PC-3 (cell line): ENCODE results near the gene PPP1R8. TPM values are rescaled to one million over a fixed set of nuclear protein-coding genes. Genes with fewer than 3 reads are reported as not detected.

Source experiments
- ATAC-seq: fragments of 200-7000 bp; cut with Tn5 transposase; 2 replicates; pipeline ENCODE4 v1.9.1; 2020; ENCODE audit warnings: mild to moderate bottlenecking, moderate library complexity
- BruUV-seq: library from RNA; stranded (reverse); fragments of 400-500 nt; replicated peaks from 2 replicates; lab custom pipeline; 2021; lab: Mats Ljungman, UMichigan
- CTCF ChIA-PET: fragments of 300-600 bp; sonication (Branson Sonifier 250); formaldehyde crosslinking; loops from one replicate; lab custom pipeline; 2022; ENCODE audit warnings: antibody characterized with exemption; lab: Charles Lee
- POLR2A ChIA-PET: fragments of 300-600 bp; sonication (Branson Sonifier 250); formaldehyde crosslinking; loops from one replicate; lab custom pipeline; 2022; ENCODE audit warnings: antibody characterized with exemption; ENCODE audit not compliant: unreplicated experiment; lab: Charles Lee
- DNase-seq: peaks from one replicate; pipeline ENCODE4 v3.0.0-alpha.2; 2015
- H2AFZ ChIP-seq: fragments of 300-600 bp; sonication (generic); 2 replicates; pipeline ENCODE4 v1.6.0; 2016; ENCODE audit warnings: antibody characterized with exemption, low read length
- H3F3A ChIP-seq: fragments of 300-600 bp; sonication (generic); one replicate; pipeline ENCODE4 v1.6.0; 2017; ENCODE audit warnings: antibody characterized with exemption, low read length, control low read depth, mild to moderate bottlenecking; ENCODE audit not compliant: unreplicated experiment
- H3K27ac ChIP-seq: fragments of 300-600 bp; sonication (generic); 2 replicates; pipeline ENCODE4 v1.5.1; 2016; ENCODE audit warnings: mild to moderate bottlenecking, low read length
- H3K27me3 ChIP-seq: fragments of 300-600 bp; sonication (generic); 2 replicates; pipeline ENCODE4 v1.6.1; 2016; ENCODE audit warnings: low read length, mixed read lengths
- H3K36me3 ChIP-seq: fragments of 300-600 bp; sonication (generic); 2 replicates; pipeline ENCODE4 v1.6.1; 2016; ENCODE audit warnings: low read depth, mixed run types, low read length, mixed read lengths
- H3K4me1 ChIP-seq: fragments of 300-600 bp; sonication (generic); 2 replicates; pipeline ENCODE4 v1.5.1; 2016; ENCODE audit warnings: low read length; ENCODE audit not compliant: insufficient read depth
- H3K4me2 ChIP-seq: fragments of 300-600 bp; sonication (generic); 2 replicates; pipeline ENCODE4 v1.6.0; 2016; ENCODE audit warnings: low read length
- H3K4me3 ChIP-seq: fragments of 300-600 bp; sonication (generic); 2 replicates; pipeline ENCODE4 v1.5.1; 2016; ENCODE audit warnings: mild to moderate bottlenecking, low read length, mixed read lengths
- H3K79me2 ChIP-seq: fragments of 300-600 bp; sonication (generic); 2 replicates; pipeline ENCODE4 v1.6.1; 2017; ENCODE audit warnings: low read length, mixed read lengths
- H3K9ac ChIP-seq: fragments of 300-600 bp; sonication (generic); 2 replicates; pipeline ENCODE4 v1.6.0; 2016; ENCODE audit warnings: mild to moderate bottlenecking, low read length
- H3K9me2 ChIP-seq: fragments of 300-600 bp; sonication (generic); replicated peaks from 2 replicates; pipeline ENCODE4 v1.6.1; 2016; ENCODE audit warnings: mixed run types, low read length, mixed read lengths
- H3K9me3 ChIP-seq: fragments of 300-600 bp; sonication (generic); 2 replicates; pipeline ENCODE4 v1.6.1; 2016; ENCODE audit warnings: low read length, mixed read lengths
- H4K20me1 ChIP-seq: fragments of 300-600 bp; sonication (generic); 2 replicates; pipeline ENCODE4 v1.6.1; 2016; ENCODE audit warnings: low read length, mixed read lengths
- EZH2 ChIP-seq: fragments of 300-600 bp; sonication (generic); IDR thresholded peaks from one replicate; pipeline ENCODE4 v1.6.1; 2017; ENCODE audit warnings: antibody characterized with exemption, mild to moderate bottlenecking, low read length; ENCODE audit not compliant: unreplicated experiment
- EZH2phosphoT487 ChIP-seq: fragments of 300-600 bp; sonication (generic); IDR thresholded peaks from 2 replicates; pipeline ENCODE4 v1.6.1; 2018; ENCODE audit warnings: mild to moderate bottlenecking, antibody characterized with exemption, low read length, borderline replicate concordance
- intact Hi-C: fragments of 100-400 bp; cut with micrococcal nuclease; formaldehyde crosslinking; loops from 2 replicates; pipeline ENCODE4 v1.9.0; 2023
- total RNA-seq: library from RNA; depleted of rRNA; stranded (reverse); fragments of >200 nt; gene quantifications from 2 replicates; pipeline ENCODE4 v1.2.3, GENCODE V29; 2014; rRNA removed
- TF ChIP-seq, protein P1 (sequence below): fragments of 300-600 bp; sonication (generic); conservative IDR thresholded peaks from 2 replicates; pipeline ENCODE4 v1.5.1; 2017; ENCODE audit warnings: antibody characterized with exemption, low read depth, mild to moderate bottlenecking, low read length

Gene PPP1R8
- total RNA-seq, 1 experiment from 2014 or later, result 85.0 TPM

DNA sequence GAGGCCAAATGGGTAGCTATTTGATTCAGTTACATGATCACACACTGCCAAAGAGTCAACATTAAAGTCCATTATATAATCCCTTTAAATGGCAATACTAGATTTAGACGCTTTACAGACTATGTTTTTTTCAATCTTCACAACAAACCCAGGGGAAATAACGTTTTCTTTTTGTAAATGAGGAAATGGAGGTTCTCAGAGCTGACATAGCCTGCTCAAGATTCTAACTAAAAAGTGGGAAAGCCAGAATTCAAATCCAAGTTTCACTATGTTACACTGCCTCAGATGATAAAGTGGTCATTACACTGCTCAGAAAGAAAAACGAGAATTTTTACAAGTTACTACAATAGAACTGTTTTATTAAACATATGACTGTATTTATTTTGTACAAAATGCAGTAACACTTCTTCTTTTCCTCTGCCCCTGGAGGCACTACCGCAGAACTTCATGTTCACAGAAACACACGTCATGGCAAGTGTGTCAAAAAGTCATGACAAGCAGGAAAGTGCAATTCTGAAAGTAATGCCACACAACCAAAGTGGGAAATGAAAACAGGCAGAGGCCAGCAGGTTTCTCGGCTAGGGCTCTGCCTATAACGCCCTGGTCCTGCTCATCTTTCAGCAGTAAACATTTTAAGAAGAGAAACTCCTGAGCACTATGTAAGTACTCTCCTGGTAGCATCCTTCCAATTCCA lies 60.8 kb downstream of the PPP1R8 start:
- Histone ChIP-seq H3K4me1 (no peaks in the 10 kb centered on the region), H3K4me3 (no peak overlapping the region), H3K27me3 (no peaks in the 10 kb centered on the region), H3K9ac (no peak overlapping the region), H2AFZ (no peak overlapping the region), H3K4me2 (no peak overlapping the region), H3K79me2 (no peaks in the 10 kb centered on the region), H4K20me1 (no peaks in the 10 kb centered on the region), H3F3A (no peaks in the 10 kb centered on the region), H3K36me3 (peaks cover 49% of the 10 kb centered on the region), H3K9me2 (no peaks in the 10 kb centered on the region), H3K27ac (no peak overlapping the region), H3K9me3 (no peaks in the 10 kb centered on the region)
- POLR2A ChIA-PET, result no interaction called here
- ATAC-seq, result no peak
- intact Hi-C loops, result no loop called here
- CTCF ChIA-PET, result no interaction called here
- TF ChIP-seq EZH2phosphoT487 (no peak), EZH2 (no peak)
- TF ChIP-seq, protein P1, sequence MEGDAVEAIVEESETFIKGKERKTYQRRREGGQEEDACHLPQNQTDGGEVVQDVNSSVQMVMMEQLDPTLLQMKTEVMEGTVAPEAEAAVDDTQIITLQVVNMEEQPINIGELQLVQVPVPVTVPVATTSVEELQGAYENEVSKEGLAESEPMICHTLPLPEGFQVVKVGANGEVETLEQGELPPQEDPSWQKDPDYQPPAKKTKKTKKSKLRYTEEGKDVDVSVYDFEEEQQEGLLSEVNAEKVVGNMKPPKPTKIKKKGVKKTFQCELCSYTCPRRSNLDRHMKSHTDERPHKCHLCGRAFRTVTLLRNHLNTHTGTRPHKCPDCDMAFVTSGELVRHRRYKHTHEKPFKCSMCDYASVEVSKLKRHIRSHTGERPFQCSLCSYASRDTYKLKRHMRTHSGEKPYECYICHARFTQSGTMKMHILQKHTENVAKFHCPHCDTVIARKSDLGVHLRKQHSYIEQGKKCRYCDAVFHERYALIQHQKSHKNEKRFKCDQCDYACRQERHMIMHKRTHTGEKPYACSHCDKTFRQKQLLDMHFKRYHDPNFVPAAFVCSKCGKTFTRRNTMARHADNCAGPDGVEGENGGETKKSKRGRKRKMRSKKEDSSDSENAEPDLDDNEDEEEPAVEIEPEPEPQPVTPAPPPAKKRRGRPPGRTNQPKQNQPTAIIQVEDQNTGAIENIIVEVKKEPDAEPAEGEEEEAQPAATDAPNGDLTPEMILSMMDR, result no peak
- DNase-seq, result no peak
- no TSS peak for BruUV-seq

DNA sequence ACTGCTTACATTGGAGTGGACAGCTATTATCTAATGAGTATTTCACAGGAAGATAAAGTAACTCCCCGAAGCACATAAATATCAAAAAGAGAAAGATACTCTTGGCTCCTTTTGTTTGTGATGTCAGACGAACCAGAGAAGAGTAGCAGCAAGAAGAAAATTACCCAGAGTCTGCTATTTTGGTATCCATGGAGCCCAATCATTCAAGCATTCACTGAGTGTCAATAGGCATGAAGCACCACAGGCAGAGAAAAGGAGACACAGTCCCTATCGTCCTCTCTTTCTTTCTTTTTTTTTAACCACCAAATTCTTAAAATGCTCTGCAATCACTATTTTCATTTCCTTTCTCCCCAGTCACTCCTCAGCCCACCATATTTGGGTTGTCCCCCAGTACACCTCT lies 63.9 kb downstream of the PPP1R8 start:
- no TSS peak for BruUV-seq
- peaks cover 61% of the 10 kb centered on the region for H3K36me3 ChIP-seq
- CTCF ChIA-PET, result no interaction called here

More for the DNA sequence above, 63.9 kb downstream of the PPP1R8 start:
- Histone ChIP-seq H2AFZ (no peak overlapping the region), H3F3A (no peaks in the 10 kb centered on the region), H3K9ac (no peak overlapping the region), H3K9me3 (no peaks in the 10 kb centered on the region), H3K4me2 (no peak overlapping the region), H3K27me3 (no peaks in the 10 kb centered on the region), H3K4me3 (no peak overlapping the region), H3K27ac (no peak overlapping the region), H4K20me1 (no peaks in the 10 kb centered on the region), H3K79me2 (no peaks in the 10 kb centered on the region), H3K4me1 (no peaks in the 10 kb centered on the region), H3K9me2 (no peaks in the 10 kb centered on the region)
- intact Hi-C loops, result no loop called here
- POLR2A ChIA-PET, result no interaction called here
- DNase-seq (no peak), ATAC-seq (no peak)
- no peak for TF ChIP-seq EZH2phosphoT487
- no peak for TF ChIP-seq EZH2
- TF ChIP-seq, protein P1, result no peak

Other genes with a start within 250 kb of the PPP1R8 start
- gene AHDC1, start 226.6 kb upstream of the PPP1R8 start, total RNA-seq, result 15.2 and 20.4 TPM in 2 replicates
- not detected in 2 replicates for gene FGR, start 195.6 kb upstream of the PPP1R8 start, total RNA-seq
- gene IFI6, start 158.6 kb upstream of the PPP1R8 start, total RNA-seq, result 15.7 and 16.5 TPM in 2 replicates
- 9.6 and 9.9 TPM in 2 replicates for gene FAM76A, start 104.8 kb upstream of the PPP1R8 start, total RNA-seq
- 18.6 and 28.5 TPM in 2 replicates for gene STX12, start 57.6 kb upstream of the PPP1R8 start, total RNA-seq
- 5.0 and 5.7 TPM in 2 replicates for gene THEMIS2, start 41.8 kb downstream of the PPP1R8 start, total RNA-seq
- 139 and 171 TPM in 2 replicates for gene RPA2, start 83.8 kb downstream of the PPP1R8 start, total RNA-seq
- gene SMPDL3B, start 104.2 kb downstream of the PPP1R8 start, total RNA-seq, result 19.6 and 25.7 TPM in 2 replicates
- gene XKR8, start 129.2 kb downstream of the PPP1R8 start, total RNA-seq, result 6.9 and 8.2 TPM in 2 replicates